Measurements from ENCODE around the gene RAD9A.

The RAD9A gene

GRCh38 chr11:67438158-67438902 lies 46.5 kb downstream of the RAD9A start:
- Histone ChIP-seq H3K9me3 (ENCODE audit: control insufficient read depth, low read length) (no peaks in the 10 kb centered on the region), H3K36me3 (ENCODE audit: control insufficient read depth in 1 of 2, insufficient read depth in 2 of 2, low read depth in 1 of 2, low read length in 2 of 2) (peaks cover 66 to 87% of the 10 kb centered on the region in 2 experiments), H3K9ac (ENCODE audit: low read length) (no peak overlapping the region), H4K8ac (ENCODE audit: low read length) (no peak overlapping the region), H2AK5ac (ENCODE audit: low read length, severe bottlenecking) (peak overlapping the region; percentile 97), H3K27me3 (ENCODE audit: control insufficient read depth in 1 of 2, insufficient read depth in 1 of 2, low read length in 2 of 2) (no peaks in the 10 kb centered on the region), H3K4me3 (ENCODE audit: insufficient read depth in 1 of 2, low read depth in 1 of 2, low read length in 2 of 2) (no peak overlapping the region), H2BK12ac (ENCODE audit: low read length in 2 of 2) (no peak overlapping the region), H3K4me2 (ENCODE audit: low read length, poor library complexity, severe bottlenecking) (no peak overlapping the region), H3K4me1 (ENCODE audit: control insufficient read depth, insufficient read depth, low read depth, low read length) (peaks cover 78% of the 10 kb centered on the region), H3K4ac (ENCODE audit: low read depth in 1 of 2, low read length in 2 of 2) (no peak overlapping the region), H3K14ac (ENCODE audit: low read length in 2 of 2) (no peak overlapping the region), H3K79me1 (replicated peaks; ENCODE audit: low read length, poor library complexity, severe bottlenecking) (peaks cover 23% of the 10 kb centered on the region), H2BK120ac (ENCODE audit: low read depth, low read length) (no peak overlapping the region), H3K27ac (ENCODE audit: low read length, poor library complexity, severe bottlenecking) (peak overlapping the region; percentile 93), H2BK15ac (ENCODE audit: low read depth, poor library complexity, severe bottlenecking) (peak overlapping the region; percentile 26), H2BK5ac (ENCODE audit: low read depth, low read length, poor library complexity, severe bottlenecking) (no peak overlapping the region), H3K23ac (ENCODE audit: low read length in 2 of 2) (no peak overlapping the region), H4K91ac (ENCODE audit: low read length) (no peak overlapping the region), H2AFZ (ENCODE audit: low read depth, low read length) (no peak overlapping the region), H3K18ac (ENCODE audit: low read depth in 1 of 2, low read length in 2 of 2) (no peak overlapping the region)
- WGBS: 96% methylated on average over 30 of the region's 41 CpGs
- DNase-seq: no peak

DNA sequence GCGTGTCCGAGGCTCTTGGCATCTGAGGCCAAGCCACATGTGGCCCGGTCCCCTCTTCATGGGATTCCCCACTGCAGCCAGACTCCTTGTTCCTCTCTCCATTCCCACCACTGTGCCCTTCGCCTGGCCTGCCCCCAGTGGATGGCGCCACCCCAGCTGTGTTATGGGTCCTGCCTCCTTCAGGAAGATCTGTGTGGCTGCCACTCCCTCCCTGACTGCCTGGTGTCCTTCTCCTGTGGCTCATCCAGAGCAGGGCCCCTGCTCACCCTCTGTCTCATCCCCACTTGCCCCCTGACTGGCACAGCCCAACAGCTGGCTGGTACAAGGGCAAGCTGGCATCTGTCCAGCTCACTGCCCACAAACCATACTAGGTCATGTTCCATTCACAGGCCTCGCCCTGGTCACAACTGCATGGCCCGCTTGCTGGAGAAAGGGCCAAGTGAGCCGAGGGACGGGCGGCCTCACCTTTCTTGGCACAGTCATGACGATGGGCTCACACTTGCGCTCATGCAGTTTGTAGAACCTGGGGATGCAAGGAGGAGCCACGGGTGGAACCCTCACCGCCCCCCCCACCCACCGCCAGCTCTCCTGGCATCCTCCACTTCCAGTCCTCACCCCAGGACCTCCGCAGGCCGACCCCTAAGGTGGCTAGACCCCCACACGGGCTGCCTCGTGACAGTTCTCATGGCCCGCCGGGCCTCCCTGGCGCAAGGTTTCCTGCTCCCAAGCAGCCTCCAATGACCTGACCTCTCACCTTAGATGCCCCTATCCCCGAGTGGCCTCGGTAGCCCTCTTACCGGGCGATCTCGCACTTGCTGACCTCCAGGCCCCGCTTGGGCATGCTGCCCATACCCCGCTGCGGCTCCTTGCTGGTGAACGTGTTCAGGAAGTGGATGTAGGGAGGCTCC lies 47.8 kb downstream of the RAD9A start:
- H3K9ac ChIP-seq (ENCODE audit: low read length): no peak overlapping the region
- H3K36me3 ChIP-seq (ENCODE audit: control insufficient read depth in 1 of 2, insufficient read depth in 2 of 2, low read depth in 1 of 2, low read length in 2 of 2): peaks cover 53 to 75% of the 10 kb centered on the region in 2 experiments
- H3K27ac ChIP-seq (ENCODE audit: low read length, poor library complexity, severe bottlenecking): peak overlapping the region; percentile 81
- H2AK5ac ChIP-seq (ENCODE audit: low read length, severe bottlenecking): peak overlapping the region; percentile 89
- no peak overlapping the region for H2BK120ac ChIP-seq (ENCODE audit: low read depth, low read length)
- no peak overlapping the region for H3K4me3 ChIP-seq (ENCODE audit: insufficient read depth in 1 of 2, low read depth in 1 of 2, low read length in 2 of 2)
- no peak overlapping the region for H3K4ac ChIP-seq (ENCODE audit: low read depth in 1 of 2, low read length in 2 of 2)
- no peaks in the 10 kb centered on the region for H3K9me3 ChIP-seq (ENCODE audit: control insufficient read depth, low read length)
- peaks cover 13% of the 10 kb centered on the region for H3K79me1 ChIP-seq (replicated peaks; ENCODE audit: low read length, poor library complexity, severe bottlenecking)
- no peak overlapping the region for H2AFZ ChIP-seq (ENCODE audit: low read depth, low read length)
- WGBS: 92% methylated on average over 31 of the region's 31 CpGs
- no peaks in the 10 kb centered on the region for H3K27me3 ChIP-seq (ENCODE audit: control insufficient read depth in 1 of 2, insufficient read depth in 1 of 2, low read length in 2 of 2)
- no peak overlapping the region for H2BK15ac ChIP-seq (ENCODE audit: low read depth, poor library complexity, severe bottlenecking)
- no peak overlapping the region for H3K14ac ChIP-seq (ENCODE audit: low read length in 2 of 2)
- no peak overlapping the region for H2BK5ac ChIP-seq (ENCODE audit: low read depth, low read length, poor library complexity, severe bottlenecking)
- no peak overlapping the region for H4K91ac ChIP-seq (ENCODE audit: low read length)
- H3K4me2 ChIP-seq (ENCODE audit: low read length, poor library complexity, severe bottlenecking): no peak overlapping the region
- peaks cover 78% of the 10 kb centered on the region for H3K4me1 ChIP-seq (ENCODE audit: control insufficient read depth, insufficient read depth, low read depth, low read length)
- no peak overlapping the region for H3K18ac ChIP-seq (ENCODE audit: low read depth in 1 of 2, low read length in 2 of 2)
- DNase-seq: peak; percentile 34
- H2BK12ac ChIP-seq (ENCODE audit: low read length in 2 of 2): no peak overlapping the region
- H3K23ac ChIP-seq (ENCODE audit: low read length in 2 of 2): no peak overlapping the region
- no peak overlapping the region for H4K8ac ChIP-seq (ENCODE audit: low read length)

DNA sequence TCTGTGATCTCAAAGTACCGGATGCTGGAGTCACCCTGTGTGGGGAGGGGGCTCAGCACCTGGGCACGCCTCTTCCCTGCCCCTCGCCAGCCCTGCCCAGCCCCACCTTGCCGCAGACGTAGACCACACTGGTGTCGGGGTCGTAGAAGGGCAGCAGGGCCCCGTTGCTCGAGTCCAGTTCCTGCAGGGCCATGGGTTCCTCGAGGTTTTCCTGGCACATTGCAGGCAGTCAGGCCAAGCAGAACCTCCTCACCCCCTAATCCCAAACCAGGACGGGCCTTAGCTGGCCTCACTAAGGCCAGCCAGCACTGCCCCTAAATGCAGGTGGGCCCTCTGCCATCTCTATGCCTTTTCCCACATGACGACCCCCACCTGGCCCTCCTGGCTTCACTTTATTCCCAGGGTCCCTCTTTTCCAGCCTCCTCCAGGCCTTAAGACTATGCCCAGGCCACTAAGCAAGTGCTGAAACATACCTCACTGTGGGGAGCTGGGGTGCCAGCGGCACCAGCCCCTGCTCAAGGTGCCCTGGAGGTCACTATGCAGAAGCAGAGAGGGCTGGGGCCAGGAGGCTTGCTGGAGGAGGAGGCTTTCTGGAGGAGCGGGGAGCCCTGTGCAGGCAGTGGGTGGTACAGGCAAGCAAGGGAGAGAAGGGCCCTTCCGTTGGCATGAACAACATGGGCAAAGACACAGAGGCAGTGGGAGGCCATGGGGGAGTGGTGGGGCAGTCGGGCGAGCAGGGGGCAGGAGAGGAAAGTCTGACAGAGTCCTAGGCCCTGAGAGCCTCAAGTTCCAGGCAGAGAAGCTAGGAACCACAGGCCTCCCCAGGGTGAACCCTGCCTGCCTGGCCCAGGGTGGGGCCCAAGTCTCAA lies 48.7 kb downstream of the RAD9A start:
- peak overlapping the region in 1 of 2 experiments; percentile 26 for H2BK12ac ChIP-seq (ENCODE audit: low read length in 2 of 2)
- H3K23ac ChIP-seq (ENCODE audit: low read length in 2 of 2): no peak overlapping the region
- 91% methylated on average over 17 of the region's 17 CpGs for WGBS
- H3K18ac ChIP-seq (ENCODE audit: low read depth in 1 of 2, low read length in 2 of 2): no peak overlapping the region
- no peak overlapping the region for H2BK15ac ChIP-seq (ENCODE audit: low read depth, poor library complexity, severe bottlenecking)
- H3K4me2 ChIP-seq (ENCODE audit: low read length, poor library complexity, severe bottlenecking): no peak overlapping the region
- H3K14ac ChIP-seq (ENCODE audit: low read length in 2 of 2): no peak overlapping the region
- H3K4me3 ChIP-seq (ENCODE audit: insufficient read depth in 1 of 2, low read depth in 1 of 2, low read length in 2 of 2): no peak overlapping the region
- peak overlapping the region; percentile 0 for H3K27ac ChIP-seq (ENCODE audit: low read length, poor library complexity, severe bottlenecking)
- no peak overlapping the region for H2AFZ ChIP-seq (ENCODE audit: low read depth, low read length)
- no peak overlapping the region for H3K9ac ChIP-seq (ENCODE audit: low read length)
- no peak overlapping the region for H4K91ac ChIP-seq (ENCODE audit: low read length)
- H3K4me1 ChIP-seq (ENCODE audit: control insufficient read depth, insufficient read depth, low read depth, low read length): peaks cover 72% of the 10 kb centered on the region
- no peak overlapping the region for H3K4ac ChIP-seq (ENCODE audit: low read depth in 1 of 2, low read length in 2 of 2)
- H2BK120ac ChIP-seq (ENCODE audit: low read depth, low read length): no peak overlapping the region
- H2AK5ac ChIP-seq (ENCODE audit: low read length, severe bottlenecking): no peak overlapping the region
- no peak for DNase-seq
- H2BK5ac ChIP-seq (ENCODE audit: low read depth, low read length, poor library complexity, severe bottlenecking): no peak overlapping the region
- H4K8ac ChIP-seq (ENCODE audit: low read length): no peak overlapping the region
- peaks cover 7% of the 10 kb centered on the region for H3K79me1 ChIP-seq (replicated peaks; ENCODE audit: low read length, poor library complexity, severe bottlenecking)
- peaks cover 45 to 66% of the 10 kb centered on the region in 2 experiments for H3K36me3 ChIP-seq (ENCODE audit: control insufficient read depth in 1 of 2, insufficient read depth in 2 of 2, low read depth in 1 of 2, low read length in 2 of 2)
- H3K9me3 ChIP-seq (ENCODE audit: control insufficient read depth, low read length): no peaks in the 10 kb centered on the region
- H3K27me3 ChIP-seq (ENCODE audit: control insufficient read depth in 1 of 2, insufficient read depth in 1 of 2, low read length in 2 of 2): no peaks in the 10 kb centered on the region
